Stimulated activated CD8-positive, alpha-beta memory T cell treated with anti-CD3 and anti-CD28 coated beads, Interleukin-7, amount 100 ng/mL, for 1 hour (primary cell): Measurements from ENCODE around the gene ATP13A5.

Experiments used
- DNase-seq, 2 donors: peaks; one replicate each; pipeline ENCODE4 v3.0.0-alpha.2; 2020; ENCODE audit warnings: low read depth in 2 of 2

The ATP13A5 gene

GRCh38 chr3:193378706-193379105 is at the start of gene ATP13A5:
Gene ATP13A5 (minus strand): TSS chr3:193378753. CDS start chr3:193378725, 28 bp downstream.
- no peak for DNase-seq

GRCh38 chr3:193418576-193419373 is 40.2 kb upstream of the ATP13A5 start:
- no peak for DNase-seq

GRCh38 chr3:193416629-193417028 is 38.1 kb upstream of the ATP13A5 start:
- DNase-seq = no peak

- DNase-seq = no peak
Measured at GRCh38 chr3:193407688-193408087, 29.1 kb upstream of the ATP13A5 start.

GRCh38 chr3:193407112-193407511 is 28.6 kb upstream of the ATP13A5 start:
- no peak for DNase-seq

GRCh38 chr3:193403307-193403706 is 24.8 kb upstream of the ATP13A5 start:
- DNase-seq = no peak

- no peak for DNase-seq
Measured at GRCh38 chr3:193400304-193400703, 21.8 kb upstream of the ATP13A5 start.

GRCh38 chr3:193396451-193397244 is 18.1 kb upstream of the ATP13A5 start:
- no peak for DNase-seq

- no peak for DNase-seq
Measured at GRCh38 chr3:193391902-193392301, 13.3 kb upstream of the ATP13A5 start.

GRCh38 chr3:193389335-193389734 is 10.8 kb upstream of the ATP13A5 start:
- DNase-seq = no peak

GRCh38 chr3:193388361-193388760 is 9.8 kb upstream of the ATP13A5 start:
- no peak for DNase-seq

GRCh38 chr3:193387596-193387995 is 9.0 kb upstream of the ATP13A5 start:
- no peak for DNase-seq

GRCh38 chr3:193377591-193377990 is 962 bp downstream of the ATP13A5 start:
- no peak for DNase-seq

GRCh38 chr3:193375614-193376013 is 2.9 kb downstream of the ATP13A5 start:
- DNase-seq = no peak

GRCh38 chr3:193372783-193373182 is 5.8 kb downstream of the ATP13A5 start:
- no peak for DNase-seq

- DNase-seq = no peak
Measured at GRCh38 chr3:193367868-193368267, 10.7 kb downstream of the ATP13A5 start.

GRCh38 chr3:193357291-193357690 is 21.3 kb downstream of the ATP13A5 start:
- DNase-seq = no peak

- DNase-seq = no peak
Measured at GRCh38 chr3:193354423-193354822, 24.1 kb downstream of the ATP13A5 start.

- no peak for DNase-seq
Measured at GRCh38 chr3:193350744-193351143, 27.8 kb downstream of the ATP13A5 start.

GRCh38 chr3:193348686-193349085 is 29.9 kb downstream of the ATP13A5 start:
- DNase-seq = no peak

GRCh38 chr3:193347521-193348501 is 30.7 kb downstream of the ATP13A5 start:
- DNase-seq = no peak

- DNase-seq = no peak
Measured at GRCh38 chr3:193346259-193346658, 32.3 kb downstream of the ATP13A5 start.
